HG03159 (cell line): ENCODE results near the gene CXCL11.
"Not testable (repeated sequence)": the region's sequence is repeated elsewhere in the genome, so short reads cannot be mapped to it uniquely, and the experiment has no call there.

ENCODE experiments used
- ATAC-seq: cut with Tn5 transposase; IDR thresholded peaks from one replicate; pipeline ENCODE4 v1.9.1; 2021; ENCODE audit warnings: mild to moderate bottlenecking, moderate library complexity; ENCODE audit not compliant: unreplicated experiment

CXCL11 gene

GRCh38 chr4:76043306-76043705 is 7.4 kb upstream of the CXCL11 start:
- ATAC-seq, result not testable (repeated sequence)

- not testable (repeated sequence) for ATAC-seq
Measured at GRCh38 chr4:76042241-76042998, 6.5 kb upstream of the CXCL11 start.

GRCh38 chr4:76036855-76037254 is 985 bp upstream of the CXCL11 start:
- no peak for ATAC-seq

- no peak for ATAC-seq
Measured at GRCh38 chr4:76035141-76035540, 729 bp downstream of the CXCL11 start.

- no peak for ATAC-seq
Measured at GRCh38 chr4:76029300-76029699, 6.6 kb downstream of the CXCL11 start.

- no peak for ATAC-seq
Measured at GRCh38 chr4:76028350-76028765, 7.5 kb downstream of the CXCL11 start.

- no peak for ATAC-seq
Measured at GRCh38 chr4:76024065-76024464, 11.8 kb downstream of the CXCL11 start.

GRCh38 chr4:76023389-76023788 is 12.5 kb downstream of the CXCL11 start, which contains the start of gene CXCL10:
CXCL10 (minus strand) TSS chr4:76023497; CDS start chr4:76023431, 66 bp downstream.
- ATAC-seq, result no peak

GRCh38 chr4:76022677-76023076 is 13.2 kb downstream of the CXCL11 start:
- no peak for ATAC-seq

GRCh38 chr4:76022031-76022430 is 13.8 kb downstream of the CXCL11 start:
- no peak for ATAC-seq

- ATAC-seq, result no peak
Measured at GRCh38 chr4:76017056-76017686, 18.7 kb downstream of the CXCL11 start.

- peak; percentile 48 for ATAC-seq
Measured at GRCh38 chr4:76016393-76016792, 19.5 kb downstream of the CXCL11 start.

- ATAC-seq, result no peak
Measured at GRCh38 chr4:76013540-76013939, 22.3 kb downstream of the CXCL11 start.

- ATAC-seq, result no peak
Measured at GRCh38 chr4:76012388-76012801, 23.5 kb downstream of the CXCL11 start.

- peak; percentile 64 for ATAC-seq
Measured at GRCh38 chr4:76011700-76012387, 24.0 kb downstream of the CXCL11 start.

- ATAC-seq, result no peak
Measured at GRCh38 chr4:76011018-76011670, 24.7 kb downstream of the CXCL11 start.

GRCh38 chr4:76010576-76010975 is 25.3 kb downstream of the CXCL11 start:
- no peak for ATAC-seq

GRCh38 chr4:76009311-76009710 is 26.6 kb downstream of the CXCL11 start:
- ATAC-seq, result no peak

- ATAC-seq, result no peak
Measured at GRCh38 chr4:76007089-76007862, 28.6 kb downstream of the CXCL11 start, which contains the start of gene CXCL9. CXCL9 (minus strand) TSS chr4:76007509; CDS start chr4:76007449, 60 bp downstream.

- ATAC-seq, result no peak
Measured at GRCh38 chr4:76003620-76004019, 32.2 kb downstream of the CXCL11 start.
